ENCODE measurements around the gene CST8.
"Not testable (repeated sequence)": the region's sequence is repeated elsewhere in the genome, so short reads cannot be mapped to it uniquely, and the experiment has no call there.

The CST8 gene, protein sequence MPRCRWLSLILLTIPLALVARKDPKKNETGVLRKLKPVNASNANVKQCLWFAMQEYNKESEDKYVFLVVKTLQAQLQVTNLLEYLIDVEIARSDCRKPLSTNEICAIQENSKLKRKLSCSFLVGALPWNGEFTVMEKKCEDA

DNA sequence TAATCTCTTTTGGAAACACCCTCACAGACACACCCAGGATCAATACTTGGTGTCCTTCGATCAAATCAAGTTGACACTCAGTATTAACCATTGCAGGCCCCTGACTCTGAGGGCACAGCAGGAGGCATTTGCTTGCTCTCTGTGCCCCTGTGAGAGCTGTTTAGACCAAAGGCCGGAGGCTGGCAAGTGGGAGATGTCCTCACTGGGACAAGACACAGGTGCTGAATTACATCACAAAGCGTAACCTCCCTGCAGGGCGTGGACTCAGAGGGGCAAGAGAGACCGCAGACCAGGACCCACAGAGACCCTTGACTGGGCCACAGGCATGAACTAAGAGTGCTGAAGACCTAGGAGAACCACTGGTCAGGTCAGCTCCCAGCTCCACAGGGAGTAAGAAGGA lies at the start of gene CST8:
Gene CST8 (plus strand): TSS at position 301 of the 400 bp plus-strand sequence. CDS start 551 bp downstream, outside the sequence.
- DNase-seq: no peak

DNA sequence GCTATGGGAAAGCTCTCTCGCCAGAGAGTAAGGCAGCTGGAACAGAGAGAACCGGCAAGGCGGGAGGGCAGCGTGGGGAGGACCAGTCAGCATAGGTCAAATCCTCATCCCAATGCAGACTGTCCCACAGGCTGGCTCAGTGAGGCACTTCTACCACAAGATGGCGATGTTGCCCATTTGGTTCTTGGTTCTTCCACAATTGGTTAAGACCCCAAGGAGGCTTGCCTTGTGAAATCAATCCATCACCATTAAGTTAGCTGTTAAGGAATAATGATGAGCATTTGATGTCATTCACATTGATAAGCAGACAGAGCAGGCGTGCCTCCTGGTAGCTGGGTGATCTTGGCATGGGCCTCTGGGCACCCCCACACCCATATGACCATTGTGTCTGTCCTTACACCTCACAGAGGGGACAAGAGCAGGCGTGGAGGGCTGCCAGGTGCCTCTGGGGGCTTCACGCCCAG lies 49.0 kb upstream of the CST8 start:
- DNase-seq: no peak

DNA sequence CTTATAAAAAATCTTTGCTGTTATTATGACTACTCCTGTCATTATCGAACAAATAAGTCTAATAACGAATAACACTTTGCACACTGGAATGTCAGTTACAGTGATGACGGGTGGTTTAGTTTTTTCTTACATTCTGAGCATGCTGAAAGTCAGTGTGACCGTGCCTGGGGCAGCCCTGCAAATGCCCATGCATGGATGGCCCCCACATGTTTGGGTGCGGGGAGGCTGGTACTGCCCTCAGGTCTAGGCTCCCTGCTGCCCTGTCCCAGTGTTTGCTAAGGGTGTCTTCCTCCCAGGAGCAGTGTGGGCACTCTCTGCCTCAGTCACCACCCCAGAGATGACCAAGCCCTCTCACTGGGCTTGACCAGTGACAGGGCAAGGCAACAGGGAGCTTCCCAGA lies 48.5 kb upstream of the CST8 start:
- no peak for DNase-seq

DNA sequence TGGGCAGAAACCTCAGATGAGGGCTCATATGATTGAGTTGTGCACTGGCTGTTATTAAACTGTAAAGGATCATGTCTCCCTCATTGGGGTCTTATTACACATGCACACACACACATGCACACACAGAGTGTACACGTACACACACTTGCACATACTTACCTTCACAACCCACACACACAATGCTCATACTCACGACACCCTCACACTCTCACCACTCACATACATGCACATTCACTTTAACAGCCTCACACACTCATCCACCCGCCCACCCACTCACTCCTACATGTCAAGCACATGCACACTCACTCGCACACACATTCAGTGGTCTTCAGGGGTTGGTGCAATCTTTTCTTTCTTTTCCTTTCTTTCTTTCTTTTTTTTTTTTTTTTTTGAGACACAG lies 46.1 kb upstream of the CST8 start:
- no peak for DNase-seq

DNA sequence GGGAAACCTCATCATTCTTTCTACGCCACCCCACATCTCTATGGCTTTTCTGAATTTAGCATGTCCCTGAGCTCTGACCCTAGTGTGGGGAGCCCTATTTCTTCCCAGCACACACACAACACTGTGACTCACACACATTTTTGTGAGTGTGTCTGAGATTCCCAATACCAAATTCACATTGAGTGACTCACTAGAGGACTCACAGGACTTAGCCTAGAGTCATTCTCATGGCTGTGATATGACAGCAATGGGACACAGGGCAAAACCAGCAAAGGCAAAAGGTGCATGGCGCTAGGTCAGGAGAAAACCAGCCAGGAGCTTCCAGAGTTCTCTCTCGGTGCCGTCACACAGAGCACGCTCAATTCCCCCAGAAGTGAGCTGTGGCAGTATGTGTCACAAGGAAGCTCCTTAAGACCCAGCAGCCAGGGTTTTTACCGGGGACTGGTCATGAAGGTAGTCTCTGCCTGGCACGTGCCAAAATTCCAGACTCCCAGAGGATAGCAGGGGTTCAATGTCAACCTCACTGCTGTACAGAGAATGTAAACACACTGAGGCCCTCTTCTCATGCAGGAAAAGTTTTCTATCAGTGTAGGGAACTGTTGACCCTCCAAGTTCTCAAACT lies 45.2 kb upstream of the CST8 start:
- DNase-seq: no peak

DNA sequence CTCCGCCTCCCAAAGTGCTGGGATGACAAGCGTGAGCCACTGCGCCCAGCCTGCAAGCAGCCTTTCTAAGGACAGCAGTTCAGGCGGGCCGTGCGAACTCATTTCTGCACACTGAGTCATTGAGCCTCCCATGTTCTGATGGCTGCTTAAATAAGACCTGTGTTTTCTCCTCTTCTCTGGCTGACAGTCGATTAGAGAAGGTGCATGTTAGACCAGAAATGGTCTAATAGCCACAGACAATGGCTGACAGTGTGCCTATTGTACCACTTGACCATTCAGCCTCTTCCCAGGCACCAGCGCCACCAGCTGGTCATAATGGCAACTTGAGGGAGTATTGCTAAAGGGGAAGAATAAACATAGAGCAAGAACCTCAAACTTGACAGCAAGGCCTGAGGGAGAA lies 44.4 kb upstream of the CST8 start:
- DNase-seq: no peak

DNA sequence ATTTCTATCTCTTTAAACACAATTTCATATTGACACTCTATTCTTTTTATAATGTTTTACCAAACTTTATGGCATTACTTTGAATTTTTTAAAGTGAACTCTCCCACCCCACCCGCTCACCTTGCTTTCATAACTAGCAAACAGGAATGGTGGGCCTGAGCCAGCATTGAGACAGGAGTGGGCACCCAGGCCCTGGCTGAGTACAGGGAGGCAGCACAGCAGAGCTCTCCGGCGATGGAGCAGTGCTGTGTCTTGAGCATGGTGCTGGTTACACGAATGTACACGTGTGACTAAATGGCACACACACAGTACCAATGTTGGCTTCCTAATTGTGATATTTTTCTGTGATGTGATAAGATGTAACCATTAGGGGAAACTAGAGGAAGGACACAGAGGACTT lies 42.8 kb upstream of the CST8 start:
- no peak for DNase-seq

DNA sequence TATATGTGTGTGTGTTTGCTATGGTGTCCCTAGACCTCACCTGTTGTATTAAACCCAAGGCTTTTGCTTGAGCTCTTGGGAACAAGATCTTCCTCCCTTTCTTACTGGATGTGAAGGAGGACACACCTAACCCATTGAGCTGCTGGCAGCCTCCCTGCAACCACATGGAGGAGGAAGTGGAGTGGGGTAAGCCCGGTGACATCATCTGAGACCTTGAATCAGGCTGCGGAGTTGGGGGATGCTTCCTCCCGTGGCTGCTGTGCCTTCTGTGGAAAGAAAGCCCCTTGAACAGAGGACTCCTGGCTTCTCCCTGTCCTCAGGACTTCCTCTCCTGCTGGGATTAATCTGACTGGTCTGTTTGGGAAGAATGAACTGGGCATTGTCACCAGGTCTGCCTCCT lies 41.5 kb upstream of the CST8 start:
- no peak for DNase-seq

DNA sequence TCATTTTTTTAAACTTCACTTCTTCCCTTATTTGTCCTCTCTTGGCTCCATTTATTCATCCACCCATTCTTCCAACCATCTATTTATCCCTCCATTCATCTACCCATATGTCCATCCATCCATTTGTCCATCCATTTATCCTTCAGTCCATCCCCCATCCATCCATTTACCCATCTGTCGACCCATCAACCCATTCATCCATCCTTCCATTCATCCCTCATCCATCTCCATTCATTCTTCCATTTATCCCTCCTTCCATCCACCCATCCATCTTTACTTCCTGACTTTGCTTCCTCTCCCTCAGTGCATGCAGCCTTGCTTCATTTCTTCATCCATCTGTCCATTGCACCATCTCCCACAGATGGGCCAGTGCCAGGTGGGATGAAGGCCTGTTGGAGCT lies 40.0 kb upstream of the CST8 start:
- no peak for DNase-seq

DNA sequence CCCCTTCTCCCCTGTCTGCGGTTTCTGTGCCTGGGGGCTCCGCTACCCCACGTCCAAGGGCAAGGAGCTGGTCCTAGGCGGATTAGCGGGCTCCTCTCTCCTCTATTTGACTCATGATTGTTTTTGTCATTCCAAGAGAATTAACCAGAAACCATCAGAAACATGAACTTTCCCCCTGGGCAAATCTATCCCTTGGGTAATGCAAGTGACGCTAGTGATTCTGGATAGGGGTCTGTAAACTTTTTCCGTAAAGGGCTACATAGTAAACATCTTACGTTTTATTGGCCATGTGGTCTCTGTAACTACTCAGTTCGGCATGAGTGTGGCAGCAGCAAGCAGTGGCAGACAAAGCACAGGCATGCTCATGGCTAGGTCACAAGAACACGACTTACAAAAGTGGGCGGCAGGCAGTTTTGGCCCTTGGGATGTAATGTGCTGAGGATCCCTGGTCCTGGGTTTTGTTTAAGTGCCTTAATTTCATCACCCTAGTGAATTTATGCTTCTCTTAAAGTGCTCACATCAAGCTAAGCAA lies 38.9 kb upstream of the CST8 start:
- DNase-seq: no peak

DNA sequence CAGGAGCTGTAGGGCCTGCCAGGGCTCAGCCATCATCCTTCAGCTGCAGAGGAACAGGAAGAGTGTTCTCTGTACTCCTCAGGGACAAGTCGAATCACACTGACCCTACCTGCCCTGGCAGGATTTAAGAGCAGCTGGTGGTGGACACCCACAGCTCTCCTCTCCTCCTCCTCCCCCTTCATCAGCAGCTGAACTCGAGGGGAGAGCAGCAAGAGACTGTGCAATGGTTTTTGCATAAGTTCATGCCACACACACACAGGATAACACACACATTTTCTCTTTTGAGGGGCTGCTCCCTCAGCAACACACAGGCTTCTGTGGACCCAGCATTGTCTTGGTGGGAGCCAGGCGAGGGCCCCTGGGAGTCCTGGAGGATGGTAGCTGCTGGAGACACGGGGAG lies 38.1 kb upstream of the CST8 start, which contains the start of gene CST11:
Gene CST11 (minus strand): TSS at position 101 of the 400 bp plus-strand sequence. CDS start 65 bp downstream, at position 36.
- DNase-seq: no peak

DNA sequence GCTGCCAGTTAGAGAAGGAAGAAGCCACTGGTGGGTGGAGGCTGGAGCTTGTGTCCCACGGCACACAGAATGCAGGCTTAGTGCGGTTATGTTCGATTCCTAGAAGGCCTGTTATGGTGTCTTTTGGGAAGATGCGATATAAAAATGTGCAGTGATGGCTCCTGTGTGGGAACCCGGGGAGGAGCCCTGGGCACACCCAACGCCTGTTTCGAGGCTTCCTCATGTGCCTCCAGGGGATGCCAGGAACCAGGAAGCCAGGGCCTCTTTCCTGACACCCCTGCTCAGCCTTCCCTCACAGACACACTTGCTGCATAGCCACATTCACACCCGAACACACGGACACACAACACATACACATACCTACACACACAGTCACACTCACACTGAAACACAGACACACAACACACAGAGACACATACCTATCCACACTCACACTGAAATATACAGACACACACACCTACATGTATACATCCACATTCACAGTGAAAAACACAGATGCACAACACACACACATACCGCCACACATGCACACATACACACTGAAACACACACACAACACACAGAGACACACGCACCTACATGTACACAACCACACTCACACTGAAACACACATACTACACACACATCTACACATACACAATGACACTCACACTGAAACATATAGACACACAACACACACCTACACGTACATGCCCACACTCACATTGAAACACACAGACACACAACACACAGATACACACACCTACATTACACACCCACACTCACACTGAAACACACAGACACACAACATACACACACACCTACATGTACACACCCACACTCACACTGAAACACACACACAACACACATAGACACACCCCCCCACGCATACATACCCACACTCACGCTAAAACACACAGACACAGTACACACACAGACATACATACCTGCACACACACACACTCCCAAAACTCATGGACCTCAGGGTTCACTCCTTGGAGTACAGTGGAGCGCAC lies 37.1 kb upstream of the CST8 start:
- DNase-seq: no peak

DNA sequence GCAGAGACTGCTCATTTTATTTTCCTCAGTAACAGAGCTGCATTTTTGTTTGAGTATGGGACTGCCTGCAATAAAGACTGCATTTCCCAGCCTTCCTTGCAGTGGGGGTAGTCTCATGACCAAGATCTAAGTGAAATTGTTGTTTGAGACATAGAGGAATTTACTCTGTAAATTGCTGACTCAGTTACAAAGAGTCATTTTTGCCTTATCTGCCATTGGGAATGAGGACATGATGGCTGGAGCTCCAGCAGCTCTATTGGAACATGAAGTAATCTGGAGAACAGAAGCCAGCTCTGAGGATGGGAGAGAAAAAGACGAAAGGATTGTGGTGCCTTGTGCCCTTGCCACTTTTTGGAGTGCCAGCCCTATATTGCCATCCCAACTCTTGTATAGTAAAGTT lies 36.1 kb upstream of the CST8 start:
- DNase-seq: no peak

DNA sequence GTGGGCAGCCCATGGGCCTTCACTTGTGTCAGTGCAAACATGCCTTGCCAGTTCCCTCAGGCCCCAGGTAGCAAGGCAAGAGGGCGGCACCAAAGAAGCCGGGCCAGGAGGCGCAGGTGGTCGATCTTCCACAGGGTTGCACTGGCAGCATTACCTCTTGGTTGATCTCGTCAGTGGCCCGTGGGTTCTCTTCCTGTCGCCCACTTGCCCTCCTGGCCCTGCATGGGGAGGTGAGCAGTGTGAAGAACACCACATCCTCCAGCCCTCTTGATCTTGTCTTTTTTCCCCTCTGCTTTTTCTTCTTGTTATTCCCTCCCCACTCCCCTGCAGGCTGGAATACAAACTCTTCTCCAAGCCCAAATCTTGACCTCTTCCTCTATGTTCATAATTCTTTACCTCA lies 35.3 kb upstream of the CST8 start:
- no peak for DNase-seq

DNA sequence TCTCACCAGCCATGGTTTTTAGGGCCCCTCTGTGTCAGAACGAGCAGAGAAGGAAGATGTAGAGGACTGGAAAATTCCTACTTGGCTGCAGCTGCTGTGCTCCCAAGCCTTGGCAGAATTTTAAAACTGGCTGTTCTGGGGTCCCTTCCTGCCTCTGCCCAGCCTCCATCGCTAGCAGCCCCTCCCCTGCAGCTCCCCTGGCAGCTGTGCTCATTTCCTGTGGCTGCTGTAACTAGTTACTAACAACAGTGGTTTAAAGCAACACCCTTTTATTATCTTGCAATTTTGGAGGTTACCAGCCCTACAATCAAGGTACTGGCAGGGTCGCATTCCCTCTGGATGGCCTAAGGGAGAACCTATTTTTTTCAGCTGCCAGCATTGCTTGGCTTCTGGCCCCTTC lies 34.5 kb upstream of the CST8 start:
- DNase-seq: no peak

DNA sequence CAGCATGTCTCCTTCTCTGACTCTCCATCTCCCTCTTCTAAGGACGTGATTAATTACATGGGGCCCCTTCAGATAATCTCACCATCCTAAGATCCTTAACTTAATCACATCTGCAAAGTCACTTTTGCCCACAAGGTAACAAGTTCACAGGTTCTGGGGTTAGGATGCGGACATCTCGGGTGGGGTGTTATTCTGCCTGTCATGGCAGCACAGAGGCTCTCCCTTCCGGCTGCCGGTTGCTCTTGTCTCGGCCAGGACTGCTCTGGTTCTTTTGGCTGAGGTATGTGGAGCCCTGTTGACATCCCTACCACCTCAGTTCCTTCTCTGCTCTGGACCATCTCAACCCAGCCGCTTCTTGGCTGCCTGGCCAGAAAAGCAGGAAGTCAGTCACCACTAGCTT lies 34.0 kb upstream of the CST8 start:
- DNase-seq: no peak

DNA sequence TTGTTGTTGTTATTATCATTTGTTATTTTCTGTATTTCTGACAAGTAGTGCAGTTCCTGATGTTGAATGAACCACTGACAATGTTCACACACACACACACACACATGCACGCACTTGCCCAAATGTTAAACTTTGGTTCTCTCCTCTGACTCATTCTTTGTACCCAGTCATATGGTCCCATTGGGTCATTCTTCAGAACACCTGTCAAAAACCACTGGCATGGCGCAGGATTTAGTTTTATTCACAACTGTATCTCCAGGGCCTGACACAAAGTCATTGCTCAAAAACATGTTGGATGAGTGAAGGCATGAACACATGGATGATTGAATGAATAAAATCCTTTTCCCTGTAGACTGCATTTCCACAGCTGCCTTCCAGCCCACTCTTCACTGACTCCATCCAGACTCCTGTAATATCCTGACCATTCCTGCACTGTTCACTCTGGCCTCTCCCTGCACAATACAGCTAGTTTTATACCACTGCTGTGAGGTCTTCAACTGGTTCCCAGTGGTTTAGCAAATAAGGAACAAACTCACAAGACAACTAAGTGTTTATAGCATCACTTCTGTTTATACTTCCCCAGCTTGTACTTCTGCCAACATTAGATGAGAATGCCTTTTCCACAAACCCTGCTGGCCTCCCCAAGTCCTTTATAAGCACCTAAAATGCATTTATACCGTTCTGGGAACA lies 31.3 kb upstream of the CST8 start:
- no peak for DNase-seq

DNA sequence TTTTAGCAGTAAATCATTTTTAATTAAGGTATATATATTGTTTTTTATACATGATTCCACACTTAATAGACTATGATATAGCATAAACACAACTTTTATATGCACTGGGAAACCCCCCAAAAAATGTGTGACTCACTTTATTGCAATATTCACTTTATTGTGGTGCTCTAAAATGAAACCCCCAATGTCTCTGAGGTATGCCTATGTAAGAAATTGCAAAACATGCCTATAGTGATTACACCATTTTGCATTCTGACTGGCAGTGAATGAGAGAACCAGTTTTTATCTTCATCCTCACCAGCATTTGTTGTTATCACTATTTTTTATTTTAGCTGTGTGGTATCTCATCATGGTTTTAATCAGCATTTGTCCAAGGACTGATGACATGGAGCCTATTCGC lies 29.7 kb upstream of the CST8 start:
- DNase-seq: no peak

DNA sequence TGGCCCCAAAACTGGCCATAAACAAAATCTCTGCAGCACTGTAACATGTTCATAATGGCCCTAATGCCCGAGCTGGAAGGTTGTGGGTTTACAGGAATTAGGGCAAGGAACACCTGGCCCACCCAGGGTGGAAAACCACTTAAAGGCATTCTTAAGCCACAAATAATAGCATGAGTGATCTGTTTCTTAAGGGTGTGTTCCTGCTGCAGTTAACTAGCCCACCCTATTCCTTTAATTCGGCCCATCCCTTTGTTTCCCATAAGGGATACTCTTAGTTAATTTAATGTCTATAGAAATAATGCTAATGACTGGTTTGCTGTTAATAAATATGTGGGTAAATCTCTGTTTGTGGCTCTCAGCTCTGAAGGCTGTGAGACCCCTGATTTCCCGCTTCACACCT lies 24.0 kb upstream of the CST8 start:
- DNase-seq: not testable (repeated sequence)

DNA sequence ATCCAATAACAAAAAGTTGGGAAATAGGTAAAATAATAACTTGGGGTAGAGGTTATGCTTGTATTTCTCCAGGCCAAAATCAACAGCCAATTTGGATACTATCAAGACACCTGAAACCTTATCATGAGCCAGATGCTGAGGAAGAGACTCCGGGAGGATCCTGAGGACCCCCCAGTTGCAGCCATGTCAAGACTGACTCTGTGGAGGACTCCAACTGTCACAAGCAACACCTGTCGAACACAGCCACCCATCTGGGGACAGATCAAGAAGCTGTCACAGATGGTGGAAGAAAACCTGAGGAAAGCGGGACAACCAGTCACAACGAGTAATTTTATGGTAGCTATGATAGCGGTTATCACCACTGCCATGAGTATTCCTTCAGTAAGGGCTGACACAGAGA lies 18.6 kb upstream of the CST8 start:
- DNase-seq: not testable (repeated sequence)

DNA sequence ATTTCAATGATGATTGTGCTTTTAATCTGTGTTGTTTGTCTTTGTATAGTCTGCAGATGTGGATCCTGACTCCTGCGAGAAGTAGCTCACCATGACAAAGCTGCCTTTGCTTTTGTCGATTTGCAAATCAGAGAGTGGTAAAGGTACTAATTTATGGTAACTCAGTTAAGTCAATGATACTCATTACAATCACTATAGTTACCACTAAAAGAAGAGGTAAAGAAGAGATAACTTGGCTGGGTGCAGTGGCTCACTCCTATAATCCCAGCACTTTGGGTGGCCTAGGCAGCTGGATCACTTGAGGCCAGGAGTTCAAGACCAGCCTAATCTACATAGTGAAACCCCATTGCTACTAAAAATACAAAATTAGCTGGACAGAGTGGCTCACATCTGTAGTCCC lies 17.6 kb upstream of the CST8 start:
- not testable (repeated sequence) for DNase-seq

DNA sequence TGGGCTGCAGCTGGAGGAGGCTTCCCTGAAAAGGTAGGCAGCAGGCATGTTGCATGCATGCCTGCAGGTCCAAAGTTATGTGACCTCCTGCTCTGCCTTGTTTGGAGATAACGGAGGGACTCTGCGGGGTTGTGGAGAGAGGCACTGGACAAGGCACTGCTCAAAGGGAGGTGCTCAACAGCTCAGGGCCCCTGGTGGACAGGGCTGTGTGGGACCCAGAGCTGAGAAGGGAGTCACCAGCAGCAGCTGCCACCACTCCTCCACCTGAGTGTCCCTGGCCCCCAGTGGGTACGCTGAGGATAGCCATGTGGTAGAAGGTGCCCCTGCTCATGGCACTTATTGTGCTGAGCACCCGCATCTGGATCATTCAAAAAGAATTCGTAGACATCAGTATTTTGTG lies 15.5 kb upstream of the CST8 start:
- DNase-seq: no peak

Data from NCI-H2107 (cell line).